ENCODE results near the gene FMO4. TPM values are rescaled to one million over a fixed set of nuclear protein-coding genes. Genes with fewer than 3 reads are reported as not detected.
"Not testable (repeated sequence)": the region's sequence is repeated elsewhere in the genome, so short reads cannot be mapped to it uniquely, and the experiment has no call there.

Gene FMO4
- total RNA-seq, 1 donor from 2014 or later: 0.52 TPM

- H3K4me3 ChIP-seq (ENCODE audit: low read depth, low read length): no peak overlapping the region
- TF ChIP-seq CTCF (conservative IDR thresholded peaks at IDR 0.05; ENCODE audit: low read depth, low read length): no peak
- no peak for DNase-seq (ENCODE audit: low read depth)
Observed at GRCh38 chr1:171381866-171382210, 67.9 kb downstream of the FMO4 start.

GRCh38 chr1:171384496-171384895, 70.5 kb downstream of the FMO4 start:
- no peak for TF ChIP-seq CTCF (conservative IDR thresholded peaks at IDR 0.05; ENCODE audit: low read depth, low read length)
- DNase-seq (ENCODE audit: low read depth): no peak
- H3K4me3 ChIP-seq (ENCODE audit: low read depth, low read length): no peak overlapping the region

- no peak overlapping the region for H3K4me3 ChIP-seq (ENCODE audit: low read depth, low read length)
- DNase-seq (ENCODE audit: low read depth): no peak
- TF ChIP-seq CTCF (conservative IDR thresholded peaks at IDR 0.05; ENCODE audit: low read depth, low read length): no peak
Observed at GRCh38 chr1:171389171-171389570, 75.2 kb downstream of the FMO4 start.

GRCh38 chr1:171390740-171391139, 76.8 kb downstream of the FMO4 start:
- DNase-seq (ENCODE audit: low read depth); H3K4me3 ChIP-seq (ENCODE audit: low read depth, low read length): not testable (repeated sequence)

Other genes with a start within 250 kb of the FMO4 start
- not detected in 2 replicates for gene FMO3, start 223.3 kb upstream of the FMO4 start, total RNA-seq
- gene FMO2, start 128.9 kb upstream of the FMO4 start, total RNA-seq: not detected in 2 replicates
- not detected in 2 replicates for gene FMO1, start 65.7 kb upstream of the FMO4 start, total RNA-seq
- gene PRRC2C, start 171.3 kb downstream of the FMO4 start, total RNA-seq: 46.7 and 53.0 TPM in 2 replicates

Measured in epithelial cell of proximal tubule (primary cell).